Hepatocyte (in vitro differentiated cells): Measurements from ENCODE around the gene TCF7. TPM values are rescaled to one million over a fixed set of nuclear protein-coding genes. Genes with fewer than 3 reads are reported as not detected.

Experiments
- DNase-seq: peaks from one replicate; pipeline ENCODE4 v3.0.0-alpha.2; 2016; ENCODE audit warnings: low spot score
- H2AFZ ChIP-seq: fragments of 200-600 bp; sonication (generic); 2 replicates; pipeline ENCODE4 v1.6.0; 2016; ENCODE audit warnings: antibody characterized with exemption, mild to moderate bottlenecking
- H3K27ac ChIP-seq: fragments of 200-600 bp; sonication (generic); 2 replicates; pipeline ENCODE4 v1.5.1; 2016; ENCODE audit warnings: mild to moderate bottlenecking
- H3K27me3 ChIP-seq: fragments of 200-600 bp; sonication (generic); 2 replicates; pipeline ENCODE4 v1.6.1; 2016
- H3K36me3 ChIP-seq: fragments of 200-600 bp; sonication (generic); replicated peaks from 2 replicates; pipeline ENCODE4 v1.5.1; 2016; ENCODE audit warnings: low read depth; ENCODE audit not compliant: insufficient read depth
- H3K4me1 ChIP-seq: fragments of 200-600 bp; sonication (generic); 2 replicates; pipeline ENCODE4 v1.5.1; 2016; ENCODE audit warnings: mild to moderate bottlenecking, moderate library complexity; ENCODE audit not compliant: insufficient read depth
- H3K4me2 ChIP-seq: fragments of 200-600 bp; sonication (generic); 2 replicates; pipeline ENCODE4 v1.6.0; 2016
- H3K4me3 ChIP-seq: fragments of 200-600 bp; sonication (generic); 2 replicates; pipeline ENCODE4 v1.5.1; 2016; ENCODE audit warnings: mild to moderate bottlenecking
- H3K79me2 ChIP-seq: fragments of 200-600 bp; sonication (generic); 2 replicates; pipeline ENCODE4 v1.6.0; 2017; ENCODE audit warnings: mild to moderate bottlenecking
- H3K9me2 ChIP-seq: fragments of 200-600 bp; sonication (generic); replicated peaks from 2 replicates; pipeline ENCODE4 v1.6.0; 2017; ENCODE audit warnings: mild to moderate bottlenecking; ENCODE audit not compliant: insufficient read depth
- H3K9me3 ChIP-seq: fragments of 200-600 bp; sonication (generic); 2 replicates; pipeline ENCODE4 v1.5.1; 2016; ENCODE audit warnings: low read depth, mild to moderate bottlenecking
- H4K20me1 ChIP-seq: fragments of 200-600 bp; sonication (generic); 2 replicates; pipeline ENCODE4 v1.6.0; 2016; ENCODE audit warnings: mild to moderate bottlenecking; ENCODE audit not compliant: insufficient read depth, poor library complexity, severe bottlenecking
- CTCF ChIP-seq: fragments of 200-600 bp; sonication (generic); IDR thresholded peaks from 2 replicates; pipeline ENCODE4 v1.5.1; 2016; ENCODE audit warnings: antibody characterized with exemption, mild to moderate bottlenecking; ENCODE audit not compliant: poor library complexity
- EZH2 ChIP-seq: fragments of 200-600 bp; sonication (generic); IDR thresholded peaks from 2 replicates; pipeline ENCODE4 v1.6.1; 2016; ENCODE audit warnings: antibody characterized with exemption, mild to moderate bottlenecking, borderline replicate concordance
- EZH2phosphoT487 ChIP-seq: fragments of 200-600 bp; sonication (generic); IDR thresholded peaks from one replicate; pipeline ENCODE4 v1.6.1; 2018; ENCODE audit warnings: antibody characterized with exemption, mild to moderate bottlenecking, low read depth, moderate library complexity; ENCODE audit not compliant: unreplicated experiment, severe bottlenecking
- WGBS: methylation state at CpG from one replicate; pipeline ENCODE4 v1.1.6; 2016; ENCODE audit warnings: low lambda C conversion rate; ENCODE audit errors: missing lambda C conversion rate; 5-methylcytosine and 5-hydroxymethylcytosine counted together
- polyA plus RNA-seq: library from polyadenylated mRNA; unstranded; fragments of >200 nt; fragmentation: Nextera tagmentation; extraction: Ambion mirVana; gene quantifications from 2 replicates; pipeline ENCODE4 v1.2.1, GENCODE V29; 2016
- total RNA-seq: library from RNA; depleted of rRNA; stranded (reverse); fragments of >200 nt; gene quantifications from 2 replicates; pipeline ENCODE4 v1.2.3, GENCODE V29; 2014

Gene TCF7
- total and polyA plus RNA-seq, 2 experiments from 2014 or later, result 7.5 to 8.1 TPM

DNA sequence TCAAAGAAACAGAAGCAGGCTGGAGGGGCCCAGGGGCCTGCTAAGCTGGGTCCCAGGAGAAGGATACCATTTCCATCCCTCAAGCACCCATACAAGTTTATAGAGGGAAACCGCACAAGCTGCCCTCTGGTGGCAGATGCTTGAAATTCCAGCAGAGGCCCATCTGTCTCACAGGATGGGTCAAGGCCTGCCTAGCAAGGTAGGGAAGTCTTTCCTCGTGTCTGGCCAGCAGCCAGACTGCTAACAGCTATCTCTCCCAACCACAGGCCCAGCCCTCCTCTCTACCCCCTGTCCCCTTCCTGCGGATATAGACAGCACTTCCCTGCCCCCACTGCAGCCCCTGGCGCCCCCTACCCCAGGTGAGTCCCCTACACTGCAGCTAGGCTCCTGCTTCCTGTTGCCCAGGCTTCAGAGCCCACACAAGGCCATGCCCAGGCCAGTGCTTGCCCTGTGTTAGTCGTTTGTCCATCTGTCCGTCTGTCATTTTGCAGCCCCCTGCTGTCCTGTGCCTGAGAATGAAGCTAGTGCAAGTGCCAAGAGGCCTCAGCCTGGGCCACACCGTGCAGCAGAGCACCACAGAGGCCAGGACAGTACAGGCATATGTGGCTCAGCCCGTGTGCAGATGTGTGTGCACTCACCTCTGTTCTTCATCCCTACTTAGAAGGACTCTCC lies 26.2 kb downstream of the TCF7 start:
- Histone ChIP-seq H3K4me1 (peaks cover 19% of the 10 kb centered on the region), H2AFZ (no peak overlapping the region), H3K27ac (peak overlapping the region; percentile 63), H3K4me3 (no peak overlapping the region), H3K79me2 (peaks cover 39% of the 10 kb centered on the region), H3K9me2 (no peaks in the 10 kb centered on the region), H3K4me2 (no peak overlapping the region), H3K9me3 (no peaks in the 10 kb centered on the region), H3K36me3 (no peaks in the 10 kb centered on the region), H4K20me1 (peaks cover 26% of the 10 kb centered on the region), H3K27me3 (no peaks in the 10 kb centered on the region)
- 68% methylated on average over 7 of the region's 8 CpGs for WGBS
- peak; percentile 77 for DNase-seq
- TF ChIP-seq CTCF (peak; percentile 71), EZH2phosphoT487 (no peak), EZH2 (no peak)

- H3K4me2 ChIP-seq, result no peak overlapping the region
- no peaks in the 10 kb centered on the region for H3K27me3 ChIP-seq
- no peaks in the 10 kb centered on the region for H3K36me3 ChIP-seq
- H3K9me3 ChIP-seq, result no peaks in the 10 kb centered on the region
- H2AFZ ChIP-seq, result no peak overlapping the region
- peak overlapping the region; percentile 63 for H3K27ac ChIP-seq
- H3K4me1 ChIP-seq, result peaks cover 19% of the 10 kb centered on the region
- H3K79me2 ChIP-seq, result peaks cover 43% of the 10 kb centered on the region
- 89% methylated on average over 9 of the region's 9 CpGs for WGBS
- peaks cover 32% of the 10 kb centered on the region for H4K20me1 ChIP-seq
- H3K9me2 ChIP-seq, result no peaks in the 10 kb centered on the region
- H3K4me3 ChIP-seq, result no peak overlapping the region
- no peak for DNase-seq
- no peak for TF ChIP-seq EZH2
- TF ChIP-seq CTCF, result no peak
- TF ChIP-seq EZH2phosphoT487, result no peak
Measured at GRCh38 chr5:134141331-134142050, 27.0 kb downstream of the TCF7 start.

DNA sequence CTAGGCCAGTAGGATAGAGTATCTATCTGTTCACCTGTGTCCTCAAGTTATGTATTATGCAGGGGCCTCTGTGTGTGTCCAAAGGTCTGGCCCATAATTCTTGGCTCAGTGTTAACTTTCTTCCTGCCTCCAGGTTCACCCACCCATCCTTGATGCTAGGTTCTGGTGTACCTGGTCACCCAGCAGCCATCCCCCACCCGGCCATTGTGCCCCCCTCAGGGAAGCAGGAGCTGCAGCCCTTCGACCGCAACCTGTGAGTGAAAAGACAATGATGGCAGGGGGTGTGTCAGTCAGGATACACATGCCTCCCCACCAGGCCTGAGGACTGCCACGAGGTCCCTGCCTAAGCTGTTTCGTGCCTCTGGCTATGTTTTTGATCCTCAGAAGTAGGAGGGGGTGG lies 27.6 kb downstream of the TCF7 start:
- no peaks in the 10 kb centered on the region for H3K27me3 ChIP-seq
- H3K27ac ChIP-seq, result peak overlapping the region; percentile 63
- no peak overlapping the region for H2AFZ ChIP-seq
- peaks cover 19% of the 10 kb centered on the region for H3K4me1 ChIP-seq
- H4K20me1 ChIP-seq, result peaks cover 37% of the 10 kb centered on the region
- no peak overlapping the region for H3K4me3 ChIP-seq
- H3K9me2 ChIP-seq, result no peaks in the 10 kb centered on the region
- 73% methylated on average over 5 of the region's 5 CpGs for WGBS
- TF ChIP-seq EZH2phosphoT487 (no peak), EZH2 (no peak), CTCF (no peak)
- no peaks in the 10 kb centered on the region for H3K9me3 ChIP-seq
- peak; percentile 26 for DNase-seq
- peak overlapping the region; percentile 37 for H3K4me2 ChIP-seq
- H3K36me3 ChIP-seq, result no peaks in the 10 kb centered on the region
- peaks cover 46% of the 10 kb centered on the region for H3K79me2 ChIP-seq
